Measurements from ENCODE around the gene ZNF777. TPM values are rescaled to one million over a fixed set of nuclear protein-coding genes. Genes with fewer than 3 reads are reported as not detected.
A peak's percentile ranks its signal among the peaks of the same experiment; 100 is the strongest.

Gene ZNF777
- total and polyA plus RNA-seq, 9 of the 15 experiments (the other 6 are each of a cell fraction or from before 2014, with no cell fraction given), result 0.11 to 32.6 (median 9.0) TPM

DNA sequence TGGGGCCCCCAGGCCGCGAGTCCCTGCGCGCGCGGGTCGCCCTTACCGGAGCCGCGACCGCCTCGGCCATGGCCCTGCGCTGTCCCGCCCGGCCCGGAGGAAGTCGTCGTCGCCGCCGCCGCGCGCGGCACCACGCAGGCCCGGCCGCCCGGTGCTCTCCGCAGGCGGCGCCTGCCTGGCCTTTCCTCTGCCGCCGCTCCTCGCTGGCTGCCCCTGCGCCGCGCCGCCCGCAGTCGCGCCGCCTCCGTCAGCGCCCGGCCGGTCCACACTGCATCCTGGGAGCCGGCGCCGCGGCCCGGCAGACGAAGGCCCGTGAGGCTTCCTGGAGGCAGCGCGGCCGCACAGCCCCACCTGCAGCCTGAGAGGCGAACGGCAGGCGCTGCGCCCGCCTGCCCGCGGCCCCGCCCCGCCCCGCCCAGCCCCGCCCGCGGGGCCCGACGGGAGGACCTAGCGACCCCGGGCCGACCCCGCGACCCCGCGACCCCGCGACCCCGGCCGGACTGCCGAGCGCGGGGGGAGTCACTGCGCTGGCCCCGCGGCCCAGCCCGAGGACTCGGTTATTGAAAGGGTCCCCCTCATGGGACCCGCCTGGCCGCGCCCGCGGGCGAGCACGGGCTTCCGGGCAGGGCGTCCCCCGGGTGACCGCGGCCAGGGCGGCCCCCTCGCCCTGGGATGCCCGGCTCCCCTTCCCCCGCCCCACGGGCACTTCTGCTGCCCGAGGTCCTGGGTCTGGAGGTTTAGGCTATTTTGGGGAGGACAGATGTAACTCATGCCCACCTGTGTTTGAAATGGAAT is 36.8 kb upstream of the ZNF777 start, which contains the start of gene ZNF746 (continued):
- TF ChIP-seq, protein P1, sequence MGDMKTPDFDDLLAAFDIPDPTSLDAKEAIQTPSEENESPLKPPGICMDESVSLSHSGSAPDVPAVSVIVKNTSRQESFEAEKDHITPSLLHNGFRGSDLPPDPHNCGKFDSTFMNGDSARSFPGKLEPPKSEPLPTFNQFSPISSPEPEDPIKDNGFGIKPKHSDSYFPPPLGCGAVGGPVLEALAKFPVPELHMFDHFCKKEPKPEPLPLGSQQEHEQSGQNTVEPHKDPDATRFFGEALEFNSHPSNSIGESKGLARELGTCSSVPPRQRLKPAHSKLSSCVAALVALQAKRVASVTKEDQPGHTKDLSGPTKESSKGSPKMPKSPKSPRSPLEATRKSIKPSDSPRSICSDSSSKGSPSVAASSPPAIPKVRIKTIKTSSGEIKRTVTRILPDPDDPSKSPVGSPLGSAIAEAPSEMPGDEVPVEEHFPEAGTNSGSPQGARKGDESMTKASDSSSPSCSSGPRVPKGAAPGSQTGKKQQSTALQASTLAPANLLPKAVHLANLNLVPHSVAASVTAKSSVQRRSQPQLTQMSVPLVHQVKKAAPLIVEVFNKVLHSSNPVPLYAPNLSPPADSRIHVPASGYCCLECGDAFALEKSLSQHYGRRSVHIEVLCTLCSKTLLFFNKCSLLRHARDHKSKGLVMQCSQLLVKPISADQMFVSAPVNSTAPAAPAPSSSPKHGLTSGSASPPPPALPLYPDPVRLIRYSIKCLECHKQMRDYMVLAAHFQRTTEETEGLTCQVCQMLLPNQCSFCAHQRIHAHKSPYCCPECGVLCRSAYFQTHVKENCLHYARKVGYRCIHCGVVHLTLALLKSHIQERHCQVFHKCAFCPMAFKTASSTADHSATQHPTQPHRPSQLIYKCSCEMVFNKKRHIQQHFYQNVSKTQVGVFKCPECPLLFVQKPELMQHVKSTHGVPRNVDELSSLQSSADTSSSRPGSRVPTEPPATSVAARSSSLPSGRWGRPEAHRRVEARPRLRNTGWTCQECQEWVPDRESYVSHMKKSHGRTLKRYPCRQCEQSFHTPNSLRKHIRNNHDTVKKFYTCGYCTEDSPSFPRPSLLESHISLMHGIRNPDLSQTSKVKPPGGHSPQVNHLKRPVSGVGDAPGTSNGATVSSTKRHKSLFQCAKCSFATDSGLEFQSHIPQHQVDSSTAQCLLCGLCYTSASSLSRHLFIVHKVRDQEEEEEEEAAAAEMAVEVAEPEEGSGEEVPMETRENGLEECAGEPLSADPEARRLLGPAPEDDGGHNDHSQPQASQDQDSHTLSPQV (IDR thresholded peaks at IDR 0.05), result peak; percentile 73
- TF ChIP-seq PHB (CRISPR knock-in tag; IDR thresholded peaks at IDR 0.05) (no peak), KLF10 (CRISPR knock-in tag; IDR thresholded peaks at IDR 0.05) (no peak), ZBTB40 (IDR thresholded peaks at IDR 0.05) (no peak), ZBTB40 (CRISPR knock-in tag; IDR thresholded peaks at IDR 0.05) (no peak), RCOR1 (IDR thresholded peaks at IDR 0.05; ENCODE audit: borderline replicate concordance in 1 of 2, low read depth in 2 of 2, low read length in 2 of 2) (peak in 1 of 2 experiments; percentile 81; a peak in 2 of 4 replicates), TBP (optimal IDR thresholded peaks at IDR 0.05; ENCODE audit: low read depth, low read length) (peak; percentile 76), ZNF274 (IDR thresholded peaks at IDR 0.05; ENCODE audit: borderline replicate concordance, low read depth, low read length) (no peak), SRF (CRISPR knock-in tag; IDR thresholded peaks at IDR 0.05) (0 out of 4 replicates have a peak, but pooled peaks of 1 of the 2 experiments have one; percentile 23), SPI1 (IDR thresholded peaks at IDR 0.05; ENCODE audit: borderline replicate concordance, low read depth, low read length) (no peak), MAFK (IDR thresholded peaks at IDR 0.05; ENCODE audit: low read length) (no peak), HIVEP1 (CRISPR knock-in tag; IDR thresholded peaks at IDR 0.05) (peak; percentile 44; the same call in 1 of the 2 replicates), LCOR (CRISPR knock-in tag; IDR thresholded peaks at IDR 0.05) (no peak), MAX (CRISPR knock-in tag; IDR thresholded peaks at IDR 0.05) (peak; percentile 52; the same call in 1 of the 2 replicates), CHCHD3 (CRISPR knock-in tag; IDR thresholded peaks at IDR 0.05) (no peak)

Data from K562 (cell line).